IgD-negative memory B cell (primary cell): ENCODE data around the gene ARPC1A. TPM values are rescaled to one million over a fixed set of nuclear protein-coding genes. Genes with fewer than 3 reads are reported as not detected.
A peak's percentile ranks its signal among the peaks of the same experiment; 100 is the strongest.
"Not testable (repeated sequence)": the region's sequence is repeated elsewhere in the genome, so short reads cannot be mapped to it uniquely, and the experiment has no call there.

ENCODE experiments used
- H3K27ac Mint-ChIP-seq, 3 donors: one replicate each; pipeline ENCODE4 v1.8.0; 2020 to 2022; ENCODE audit warnings: mild to moderate bottlenecking in 3 of 3, mixed read lengths in 3 of 3, moderate library complexity in 1 of 3
- H3K27me3 Mint-ChIP-seq: one replicate; pipeline ENCODE4 v1.8.0; 2021; ENCODE audit warnings: mixed read lengths
- H3K36me3 Mint-ChIP-seq: one replicate; pipeline ENCODE4 v1.8.0; 2020; ENCODE audit warnings: mild to moderate bottlenecking, mixed read lengths
- H3K4me1 Mint-ChIP-seq, 3 donors: one replicate each; pipeline ENCODE4 v1.8.0; 2020 to 2022; ENCODE audit warnings: mixed read lengths in 3 of 3, mild to moderate bottlenecking in 1 of 3
- H3K4me3 Mint-ChIP-seq, 4 donors: one replicate each; pipeline ENCODE4 v1.8.0; 2020 to 2022; ENCODE audit warnings: mild to moderate bottlenecking in 4 of 4, mixed read lengths in 4 of 4, moderate library complexity in 3 of 4
- H3K9me3 Mint-ChIP-seq, 3 donors: one replicate each; pipeline ENCODE4 v1.8.0; 2020 to 2021; ENCODE audit warnings: mixed read lengths in 3 of 3, mild to moderate bottlenecking in 1 of 3
- polyA plus RNA-seq: library from polyadenylated mRNA; unstranded; fragments of 300-500 nt; fragmentation: Illumina TruSeq; gene quantifications from one replicate; pipeline ENCODE4 v1.2.3, GENCODE V29; 2021

The ARPC1A gene
- polyA plus RNA-seq, 1 donor from 2014 or later: 81.5 TPM

GRCh38 chr7:99397297-99397983 is 71.7 kb downstream of the ARPC1A start:
- H3K4me1 Mint-ChIP-seq: peaks cover 10 to 19% (median 13%) of the 10 kb centered on the region in 3 donors
- H3K27me3 Mint-ChIP-seq: no peaks in the 10 kb centered on the region
- H3K36me3 Mint-ChIP-seq: no peaks in the 10 kb centered on the region
- peak overlapping the region in 3 of 4 donors; percentile 21 to 83 (median 40) for H3K4me3 Mint-ChIP-seq
- H3K27ac Mint-ChIP-seq: peak overlapping the region in 1 of 3 donors; percentile 87
- no peaks in the 10 kb centered on the region for H3K9me3 Mint-ChIP-seq

DNA sequence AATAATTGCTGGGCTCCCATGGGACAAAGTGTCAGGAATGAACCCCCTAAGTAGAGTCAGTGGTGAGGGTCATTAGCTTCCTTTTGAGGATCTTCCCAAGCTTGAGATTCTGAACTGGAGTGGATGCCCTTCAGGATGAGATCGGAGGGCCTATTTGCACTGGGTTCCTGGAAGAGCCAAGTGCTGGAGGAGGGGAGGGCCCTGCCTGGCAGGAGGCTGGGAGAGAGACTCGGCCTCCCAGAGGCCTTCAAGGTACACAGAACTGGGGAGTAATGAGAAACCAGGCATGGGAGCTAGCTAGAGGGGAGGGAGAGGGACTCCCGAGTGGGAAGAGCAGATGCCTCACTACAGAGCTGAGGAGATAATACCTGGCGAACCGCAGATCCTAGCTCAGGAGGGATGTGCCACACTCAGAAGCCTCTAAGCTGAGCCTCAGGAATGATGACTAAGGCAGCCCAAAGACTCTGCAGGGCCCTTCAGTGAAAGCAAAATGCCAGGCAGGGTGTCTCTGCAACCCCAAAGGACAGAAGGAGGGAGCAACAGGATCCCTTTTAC is 73.3 kb downstream of the ARPC1A start:
- H3K4me1 Mint-ChIP-seq: peaks cover 7 to 10% (median 8%) of the 10 kb centered on the region in 3 donors
- no peaks in the 10 kb centered on the region for H3K27me3 Mint-ChIP-seq
- no peaks in the 10 kb centered on the region for H3K9me3 Mint-ChIP-seq
- peak overlapping the region in 2 of 3 donors; percentile 73 to 87 for H3K27ac Mint-ChIP-seq
- peak overlapping the region in 1 of 4 donors; percentile 70 for H3K4me3 Mint-ChIP-seq
- H3K36me3 Mint-ChIP-seq: peaks cover 4% of the 10 kb centered on the region

- Mint-ChIP-seq H3K36me3 (peaks cover 4% of the 10 kb centered on the region), H3K9me3 (no peaks in the 10 kb centered on the region), H3K4me3 (no peak overlapping the region), H3K27me3 (no peaks in the 10 kb centered on the region), H3K27ac (peak overlapping the region in 2 of 3 donors; percentile 72 to 87), H3K4me1 (peaks cover 10 to 12% (median 10%) of the 10 kb centered on the region in 3 donors)
These were observed 73.9 kb downstream of the ARPC1A start for GRCh38 chr7:99399597-99399996.

DNA sequence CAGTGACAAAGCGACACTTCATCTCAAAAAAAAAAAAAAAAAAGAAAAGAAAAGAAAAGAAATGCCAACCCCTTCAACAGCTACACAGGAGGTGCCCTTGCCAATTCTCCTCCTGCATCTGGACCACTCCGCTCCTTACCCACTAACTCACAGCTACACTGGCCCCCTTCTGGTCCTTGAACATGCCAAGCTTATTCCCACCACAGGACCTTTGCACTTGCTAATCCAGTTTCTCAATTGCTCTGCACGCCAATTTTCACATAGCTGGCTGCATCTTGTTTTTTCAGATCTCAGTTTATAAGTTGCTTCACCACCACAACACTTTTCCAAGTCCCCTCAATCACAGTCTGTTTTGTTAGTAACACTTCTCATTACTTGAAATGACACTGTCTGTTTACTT is 77.2 kb downstream of the ARPC1A start:
- Mint-ChIP-seq H3K4me3 (peak overlapping the region in 2 of 4 donors; percentile 53 to 78), H3K4me1 (peaks cover 21 to 24% (median 22%) of the 10 kb centered on the region in 3 donors), H3K9me3 (no peaks in the 10 kb centered on the region), H3K27ac (peak overlapping the region in 2 of 3 donors; percentile 57 to 64), H3K27me3 (no peaks in the 10 kb centered on the region), H3K36me3 (peaks cover 4% of the 10 kb centered on the region)

GRCh38 chr7:99403764-99404163 is 78.1 kb downstream of the ARPC1A start:
- Mint-ChIP-seq H3K27me3 (no peaks in the 10 kb centered on the region), H3K4me3 (peak overlapping the region in 2 of 4 donors; percentile 38 to 53), H3K4me1 (peaks cover 20 to 24% (median 21%) of the 10 kb centered on the region in 3 donors), H3K9me3 (no peaks in the 10 kb centered on the region), H3K36me3 (peaks cover 4% of the 10 kb centered on the region), H3K27ac (peak overlapping the region; percentile 29 to 78 (median 65))

DNA sequence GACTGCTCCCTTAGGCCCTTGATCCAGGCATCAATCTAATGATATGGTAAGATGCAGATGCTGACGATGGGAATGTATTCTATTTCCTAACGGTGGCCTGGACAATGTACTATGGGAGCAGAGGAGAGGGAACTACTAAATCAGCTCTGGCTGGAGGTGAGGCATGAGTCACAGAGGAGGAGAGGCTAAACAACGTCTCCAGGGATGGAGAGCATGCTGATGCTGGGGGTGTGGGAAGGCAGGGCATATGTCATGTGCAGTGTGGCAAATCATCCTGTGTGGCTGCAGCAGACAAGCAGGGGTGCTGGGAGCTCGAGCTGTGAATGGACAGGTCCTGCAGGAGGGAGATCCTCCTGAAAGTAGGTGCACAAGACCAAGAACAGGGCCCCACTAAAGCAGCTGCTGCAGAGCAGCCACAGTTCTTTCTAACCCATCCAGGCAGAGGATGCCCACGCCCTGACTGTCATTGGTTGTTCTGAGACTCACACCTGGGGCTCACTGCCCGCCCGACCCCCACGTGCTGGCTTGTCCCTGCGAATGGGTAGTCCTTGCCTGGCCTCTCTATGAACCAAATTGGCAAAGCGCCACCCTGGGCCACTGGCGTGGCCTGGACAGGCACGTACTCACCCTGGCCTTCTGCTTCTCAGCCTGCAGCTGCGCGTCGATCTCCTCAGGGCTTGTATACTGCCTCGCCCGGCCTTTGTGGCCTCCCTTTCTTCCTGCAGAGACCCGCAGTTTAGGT is 78.7 kb downstream of the ARPC1A start:
- Mint-ChIP-seq H3K27me3 (no peaks in the 10 kb centered on the region), H3K4me3 (peak overlapping the region in 2 of 4 donors; percentile 38 to 55), H3K27ac (peak overlapping the region; percentile 29 to 78 (median 65)), H3K9me3 (no peaks in the 10 kb centered on the region), H3K4me1 (peaks cover 21 to 24% (median 23%) of the 10 kb centered on the region in 3 donors), H3K36me3 (peaks cover 4% of the 10 kb centered on the region)

- no peaks in the 10 kb centered on the region for H3K27me3 Mint-ChIP-seq
- H3K27ac Mint-ChIP-seq: peak overlapping the region in 1 of 3 donors; percentile 58
- peak overlapping the region in 2 of 4 donors; percentile 39 to 55 for H3K4me3 Mint-ChIP-seq
- H3K36me3 Mint-ChIP-seq: peaks cover 4% of the 10 kb centered on the region
- H3K4me1 Mint-ChIP-seq: peaks cover 23 to 24% (median 24%) of the 10 kb centered on the region in 3 donors
- H3K9me3 Mint-ChIP-seq: no peaks in the 10 kb centered on the region
These were observed 79.3 kb downstream of the ARPC1A start for GRCh38 chr7:99404977-99405320.

DNA sequence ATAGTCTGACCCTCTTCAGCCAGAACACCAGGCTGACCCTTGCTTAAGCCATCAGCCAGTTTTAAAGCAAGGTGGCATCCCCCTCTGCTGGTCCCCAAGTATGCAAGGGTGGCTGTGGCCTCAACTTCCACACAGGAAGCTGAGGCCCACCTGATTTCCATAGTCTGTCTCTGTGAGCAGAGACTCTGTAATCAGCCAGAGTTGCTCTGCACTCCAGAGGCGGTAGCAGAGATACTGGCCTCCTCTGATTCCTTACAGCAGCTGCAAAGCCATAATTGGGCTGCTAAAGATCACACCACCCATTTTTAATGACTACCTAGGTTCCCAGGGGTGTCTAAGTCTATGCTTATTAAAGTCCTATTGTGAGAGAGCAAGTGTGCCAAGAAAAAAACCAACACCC is 80.9 kb downstream of the ARPC1A start:
- H3K27me3 Mint-ChIP-seq: no peaks in the 10 kb centered on the region
- H3K27ac Mint-ChIP-seq: peak overlapping the region in 2 of 3 donors; percentile 63 to 98
- peak overlapping the region; percentile 18 to 100 (median 86) for H3K4me3 Mint-ChIP-seq
- H3K4me1 Mint-ChIP-seq: peaks cover 27 to 32% (median 29%) of the 10 kb centered on the region in 3 donors
- peaks cover 7% of the 10 kb centered on the region for H3K36me3 Mint-ChIP-seq
- H3K9me3 Mint-ChIP-seq: no peaks in the 10 kb centered on the region

GRCh38 chr7:99407872-99408378 is 82.2 kb downstream of the ARPC1A start:
- Mint-ChIP-seq H3K4me3 (peak overlapping the region; percentile 99 to 100 (median 99)), H3K27ac (peak overlapping the region; percentile 97 to 99 (median 98)), H3K36me3 (peaks cover 7% of the 10 kb centered on the region), H3K27me3 (no peaks in the 10 kb centered on the region), H3K9me3 (no peaks in the 10 kb centered on the region), H3K4me1 (peaks cover 27 to 32% (median 29%) of the 10 kb centered on the region in 3 donors)

GRCh38 chr7:99408379-99409191 is 82.9 kb downstream of the ARPC1A start, which contains the start of the genes BUD31 and PDAP1:
Gene BUD31 (plus strand): TSS chr7:99408969. CDS start chr7:99411093, 2,124 bp downstream.
Gene PDAP1 (minus strand): TSS chr7:99408597. CDS start chr7:99408548, 49 bp downstream.
- Mint-ChIP-seq H3K27ac (peak within 1 kb of the TSS; percentile 97 to 99 (median 98)), H3K36me3 (peaks cover 3% of the 10 kb centered on the region), H3K27me3 (no peaks in the 10 kb centered on the region), H3K9me3 (no peaks in the 10 kb centered on the region), H3K4me3 (peak within 1 kb of the TSS; percentile 99 to 100 (median 99)), H3K4me1 (peaks cover 29 to 32% (median 29%) of the 10 kb centered on the region in 3 donors)

GRCh38 chr7:99409192-99409572 is 83.5 kb downstream of the ARPC1A start:
- peaks cover 3% of the 10 kb centered on the region for H3K36me3 Mint-ChIP-seq
- no peaks in the 10 kb centered on the region for H3K9me3 Mint-ChIP-seq
- peaks cover 25 to 31% (median 29%) of the 10 kb centered on the region in 3 donors for H3K4me1 Mint-ChIP-seq
- peak overlapping the region; percentile 99 to 100 (median 99) for H3K4me3 Mint-ChIP-seq
- peak overlapping the region; percentile 97 to 99 (median 98) for H3K27ac Mint-ChIP-seq
- H3K27me3 Mint-ChIP-seq: no peaks in the 10 kb centered on the region

DNA sequence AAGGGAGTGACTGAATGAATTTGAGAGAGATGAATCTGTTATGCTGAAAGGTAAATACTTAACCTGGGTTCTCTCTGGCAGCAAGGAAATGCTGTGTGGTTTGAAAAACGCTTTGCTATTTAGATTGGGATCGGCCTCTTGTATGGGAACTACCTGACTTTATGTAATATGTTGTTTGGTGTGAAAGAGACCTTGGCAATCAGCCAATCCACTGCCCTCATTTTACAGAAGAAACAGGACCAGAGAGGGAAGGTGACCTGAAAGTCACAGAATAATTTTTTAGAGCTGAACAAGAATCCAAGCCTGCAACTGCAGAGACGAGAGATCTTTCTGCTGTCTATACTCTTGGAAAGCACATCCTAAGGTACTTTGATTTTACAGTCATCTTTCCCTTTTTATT is 84.1 kb downstream of the ARPC1A start:
- peaks cover 3% of the 10 kb centered on the region for H3K36me3 Mint-ChIP-seq
- no peaks in the 10 kb centered on the region for H3K27me3 Mint-ChIP-seq
- H3K9me3 Mint-ChIP-seq: no peaks in the 10 kb centered on the region
- peak overlapping the region; percentile 99 to 100 (median 99) for H3K4me3 Mint-ChIP-seq
- H3K27ac Mint-ChIP-seq: peak overlapping the region; percentile 71 to 98 (median 97)
- peaks cover 23 to 30% (median 29%) of the 10 kb centered on the region in 3 donors for H3K4me1 Mint-ChIP-seq

GRCh38 chr7:99410635-99411034 is 84.9 kb downstream of the ARPC1A start:
- Mint-ChIP-seq H3K4me3 (peak overlapping the region; percentile 41 to 100 (median 92)), H3K27ac (peak overlapping the region in 2 of 3 donors; percentile 87 to 98), H3K9me3 (no peaks in the 10 kb centered on the region), H3K4me1 (peaks cover 23 to 30% (median 29%) of the 10 kb centered on the region in 3 donors), H3K36me3 (peaks cover 3% of the 10 kb centered on the region), H3K27me3 (no peaks in the 10 kb centered on the region)

- not testable (repeated sequence) for H3K27ac Mint-ChIP-seq, H3K4me1 Mint-ChIP-seq, H3K9me3 Mint-ChIP-seq, H3K36me3 Mint-ChIP-seq, H3K27me3 Mint-ChIP-seq, H3K4me3 Mint-ChIP-seq
These were observed 89.9 kb downstream of the ARPC1A start for GRCh38 chr7:99415513-99416127.
